COLO668 (cell line): ENCODE measurements around the gene MAP7.
"Not testable (repeated sequence)": the region's sequence is repeated elsewhere in the genome, so short reads cannot be mapped to it uniquely, and the experiment has no call there.

Source experiments
- DNase-seq: peaks from one replicate; lab custom pipeline; 2025; ENCODE audit not compliant: unreplicated experiment; lab: John Stamatoyannopoulos, UW

MAP7 gene

GRCh38 chr6:136312975-136313374 is 237.2 kb downstream of the MAP7 start:
- no peak for DNase-seq

- no peak for DNase-seq
Observed at GRCh38 chr6:136309729-136310311, 240.4 kb downstream of the MAP7 start.

GRCh38 chr6:136309171-136309570 is 241.1 kb downstream of the MAP7 start:
- DNase-seq, result no peak

- not testable (repeated sequence) for DNase-seq
Observed at GRCh38 chr6:136308469-136308868, 241.8 kb downstream of the MAP7 start.

- no peak for DNase-seq
Observed at GRCh38 chr6:136307351-136307750, 242.9 kb downstream of the MAP7 start.

GRCh38 chr6:136306466-136306865 is 243.8 kb downstream of the MAP7 start:
- no peak for DNase-seq

- no peak for DNase-seq
Observed at GRCh38 chr6:136304410-136304809, 245.8 kb downstream of the MAP7 start.

- DNase-seq, result no peak
Observed at GRCh38 chr6:136303516-136303915, 246.7 kb downstream of the MAP7 start.

GRCh38 chr6:136294621-136295020 is 255.6 kb downstream of the MAP7 start:
- DNase-seq, result no peak
